HG02588 (cell line): ENCODE measurements around the gene CCDC9.
"Not testable (repeated sequence)": the region's sequence is repeated elsewhere in the genome, so short reads cannot be mapped to it uniquely, and the experiment has no call there.

ENCODE experiments used
- ATAC-seq: cut with Tn5 transposase; IDR thresholded peaks from one replicate; pipeline ENCODE4 v1.9.1; 2021; ENCODE audit warnings: mild to moderate bottlenecking, moderate library complexity; ENCODE audit not compliant: unreplicated experiment

Gene CCDC9

GRCh38 chr19:47283405-47284059 lies 27.2 kb downstream of the CCDC9 start:
- ATAC-seq = no peak

DNA sequence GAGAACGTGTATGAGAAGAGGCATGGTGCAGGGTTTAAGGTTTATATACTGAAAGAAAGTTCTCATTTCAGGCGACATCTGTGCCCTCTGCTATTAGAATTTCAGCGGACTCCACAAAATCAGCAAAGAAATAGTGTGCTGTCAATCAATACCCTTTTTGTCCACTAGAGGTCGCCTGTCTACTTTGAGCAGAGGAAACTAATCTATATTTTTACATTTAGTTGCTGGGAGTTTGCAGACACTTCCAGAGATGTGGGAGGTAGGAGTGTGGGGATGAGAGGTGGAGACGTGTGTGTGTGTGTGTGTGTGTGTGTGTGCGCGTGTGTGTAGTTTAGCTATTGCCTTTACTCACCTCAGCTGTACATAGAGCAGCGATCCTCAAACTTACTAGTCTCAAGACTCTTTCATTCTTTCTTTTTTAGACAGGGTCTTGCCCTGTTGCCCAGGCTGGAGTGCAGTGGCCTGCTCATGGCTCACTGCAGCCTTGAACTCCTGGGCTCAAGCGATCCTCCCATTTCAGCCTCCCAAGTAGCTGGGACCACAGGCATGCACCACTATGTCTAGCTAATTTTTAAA lies 28.1 kb downstream of the CCDC9 start:
- ATAC-seq = no peak

DNA sequence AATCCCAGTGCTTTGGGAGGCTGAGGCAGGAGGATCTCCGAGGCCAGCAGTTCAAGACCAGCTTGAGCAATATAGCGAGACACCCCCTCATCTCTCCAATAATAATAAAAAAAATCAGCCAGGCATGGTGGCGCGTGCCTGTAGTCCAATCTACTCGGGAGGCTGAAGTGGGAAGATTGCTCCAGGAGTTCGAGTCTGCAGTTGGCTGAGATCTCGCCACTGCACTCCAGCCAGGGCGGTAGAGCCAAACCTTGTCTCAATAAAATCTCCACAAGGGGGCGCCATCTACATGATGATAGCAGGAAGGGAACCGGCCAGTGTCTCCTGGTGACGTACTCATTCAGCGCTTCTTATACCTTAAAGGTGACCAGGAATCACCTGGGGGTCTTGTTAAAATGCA lies 39.7 kb downstream of the CCDC9 start:
- ATAC-seq = no peak

DNA sequence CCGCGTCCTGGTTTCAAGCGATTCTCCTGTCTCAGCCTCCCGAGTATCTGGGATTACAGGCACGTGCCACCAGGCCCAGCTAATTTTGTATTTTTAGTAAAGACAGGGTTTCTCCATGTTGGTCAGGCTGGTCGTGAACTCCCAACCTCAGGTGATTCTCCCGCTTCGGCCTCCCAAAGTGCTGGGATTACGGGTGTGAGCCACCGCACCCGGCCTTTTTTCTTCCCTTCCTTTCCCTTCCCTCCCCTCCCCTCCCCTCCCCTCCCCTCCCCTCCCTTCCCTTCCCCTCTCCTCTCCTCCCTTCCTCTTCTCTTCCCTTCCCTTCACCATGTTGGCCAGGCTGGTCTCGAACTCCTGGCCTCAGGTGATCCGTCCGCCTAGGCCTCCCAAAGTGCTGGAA lies 44.5 kb downstream of the CCDC9 start:
- ATAC-seq = not testable (repeated sequence)

GRCh38 chr19:47302249-47302648 lies 45.9 kb downstream of the CCDC9 start:
- no peak for ATAC-seq

DNA sequence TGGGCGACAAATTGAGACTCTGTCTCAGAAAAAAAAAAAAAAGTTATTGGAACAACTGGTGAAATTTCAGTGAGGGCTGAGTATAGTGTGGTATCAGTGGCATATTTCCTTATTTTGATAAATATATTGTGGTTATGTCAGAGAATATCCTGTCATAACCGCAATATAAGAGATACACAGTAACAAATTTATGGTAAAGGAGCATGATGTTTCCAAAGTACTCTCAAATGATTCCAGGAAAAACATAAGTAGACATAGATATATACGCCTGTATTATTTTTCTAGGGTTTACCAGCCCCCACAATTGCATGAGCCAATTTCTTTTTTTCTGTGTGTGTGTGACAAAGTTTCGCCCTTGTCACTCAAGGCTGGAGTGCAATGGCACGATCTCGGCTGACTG lies 47.6 kb downstream of the CCDC9 start:
- ATAC-seq = no peak

GRCh38 chr19:47305309-47305751 lies 49.0 kb downstream of the CCDC9 start:
- ATAC-seq = no peak

- ATAC-seq = no peak
Observed at GRCh38 chr19:47306303-47306702, 50.0 kb downstream of the CCDC9 start.

GRCh38 chr19:47309038-47309437 lies 52.7 kb downstream of the CCDC9 start:
- ATAC-seq = no peak

- no peak for ATAC-seq
Observed at GRCh38 chr19:47309608-47310007, 53.3 kb downstream of the CCDC9 start, which contains the start of gene C5AR1. Gene C5AR1 (plus strand): TSS chr19:47309861. CDS start chr19:47309896, 35 bp downstream.

DNA sequence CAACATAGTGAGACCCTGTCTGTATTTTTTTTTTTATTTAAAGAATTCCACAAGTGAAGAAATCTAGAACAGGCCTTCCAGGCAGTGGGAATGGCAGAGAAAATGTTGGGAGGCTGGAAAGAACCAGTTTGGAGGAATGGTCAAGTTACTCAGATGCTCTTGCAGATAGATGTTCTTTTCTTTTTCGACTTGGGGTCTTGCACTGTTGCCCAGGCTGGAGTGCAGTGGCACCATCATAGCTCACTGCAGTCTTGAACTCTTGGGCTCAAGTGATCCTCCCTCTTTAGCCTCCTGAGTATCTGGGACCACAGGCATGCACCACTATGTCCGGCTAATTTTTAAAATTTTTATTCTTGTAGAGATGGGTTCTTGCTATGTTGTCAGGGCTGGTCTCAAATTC lies 54.0 kb downstream of the CCDC9 start:
- no peak for ATAC-seq

GRCh38 chr19:47310819-47311218 lies 54.5 kb downstream of the CCDC9 start:
- ATAC-seq = no peak

DNA sequence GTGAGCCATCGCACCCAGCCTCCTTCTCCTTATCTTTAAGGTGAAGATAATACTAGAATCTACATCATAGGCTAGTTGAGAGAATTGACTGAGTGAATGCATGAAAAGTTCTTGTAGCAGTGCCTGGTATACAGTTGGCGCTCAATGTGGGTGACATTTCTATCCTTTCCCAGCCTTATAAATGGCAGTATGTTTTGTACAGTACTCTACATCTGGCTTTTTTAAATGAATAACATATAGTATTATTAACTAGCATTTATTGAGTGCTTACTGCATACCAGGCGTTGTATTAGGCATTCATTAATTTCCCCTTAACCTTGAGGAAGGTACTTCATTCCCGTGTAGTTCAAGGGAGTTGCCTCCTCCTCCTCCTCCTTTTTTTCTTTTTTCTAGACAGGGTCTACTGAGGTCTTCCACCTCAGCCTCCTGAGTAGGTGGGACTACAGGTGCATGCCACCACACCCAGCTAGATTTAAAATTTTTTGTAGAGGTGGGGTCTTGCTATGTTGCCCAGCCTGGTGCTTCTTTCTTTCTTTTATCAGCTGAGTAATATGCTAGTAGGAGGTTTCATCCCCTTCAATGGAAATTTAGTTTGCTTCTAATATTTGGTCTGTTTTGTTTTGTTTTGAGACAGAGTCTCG lies 56.2 kb downstream of the CCDC9 start:
- ATAC-seq = no peak

DNA sequence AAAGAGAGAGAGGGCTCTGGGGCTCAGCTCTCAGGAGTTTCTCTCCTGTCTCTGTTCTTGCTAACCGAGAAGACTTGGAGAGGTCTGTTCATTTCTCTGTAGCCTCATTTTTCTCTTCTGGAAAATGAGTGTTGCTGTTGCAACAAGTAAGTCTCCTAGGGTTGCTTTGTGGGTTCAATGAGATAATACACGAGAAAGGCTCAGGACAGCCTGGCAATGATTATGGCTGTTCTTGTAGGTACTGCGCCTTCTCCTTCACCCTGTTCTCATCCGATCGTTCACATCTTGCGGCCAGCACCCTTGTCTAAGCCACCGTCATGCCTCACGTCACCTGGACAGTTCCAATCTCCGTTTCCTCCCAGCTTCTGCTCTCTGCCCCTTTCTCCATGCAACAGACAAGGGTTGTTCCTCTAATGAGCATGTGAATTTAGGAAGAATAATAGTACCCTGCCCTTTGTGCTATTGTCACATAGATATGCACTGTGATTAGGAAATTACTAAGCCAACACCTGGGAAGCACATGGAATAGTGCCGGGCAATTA lies 57.5 kb downstream of the CCDC9 start:
- no peak for ATAC-seq

GRCh38 chr19:47315125-47315821 lies 58.9 kb downstream of the CCDC9 start:
- ATAC-seq = no peak

DNA sequence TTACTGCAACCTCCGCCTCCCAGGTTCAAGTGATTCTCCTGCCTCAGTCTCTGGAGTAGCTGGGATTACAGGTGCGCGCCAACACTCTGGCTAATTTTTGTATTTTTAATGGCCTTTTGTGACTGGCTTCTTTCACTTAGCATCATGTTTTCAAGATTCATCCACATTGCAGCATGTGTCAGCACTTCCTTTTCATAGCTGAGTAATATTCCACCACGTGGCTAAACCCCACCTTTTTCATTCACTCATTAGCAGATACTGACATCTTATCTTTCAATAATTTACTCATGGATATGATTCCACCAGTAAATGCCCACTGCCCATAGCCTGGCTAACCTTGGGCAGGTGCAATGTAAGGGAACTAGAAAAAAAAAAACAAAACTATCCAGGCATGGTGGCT lies 60.2 kb downstream of the CCDC9 start:
- no peak for ATAC-seq

- ATAC-seq = no peak
Observed at GRCh38 chr19:47319923-47320871, 63.9 kb downstream of the CCDC9 start.
